Fibroblast of the aortic adventitia (primary cell): ENCODE data around the gene BAG2. TPM values are rescaled to one million over a fixed set of nuclear protein-coding genes. Genes with fewer than 3 reads are reported as not detected.

ENCODE experiments used
- DNase-seq: peaks from one replicate; pipeline ENCODE4 v3.0.0-alpha.2; 2010; ENCODE audit warnings: low read depth
- H3K4me3 ChIP-seq: 2 replicates; pipeline ENCODE4 v1.5.1; 2011; ENCODE audit warnings: low read depth, mild to moderate bottlenecking, control low read depth, low read length, moderate library complexity
- CTCF ChIP-seq: IDR thresholded peaks from 2 replicates; pipeline ENCODE4 v1.5.1; 2011; ENCODE audit warnings: mild to moderate bottlenecking, low read length, control low read depth, inconsistent platforms; ENCODE audit not compliant: insufficient read depth
- total RNA-seq: library from RNA; depleted of rRNA; stranded (reverse); fragments of >200 nt; gene quantifications from 2 replicates; pipeline ENCODE4 v1.2.3, GENCODE V29; 2012; ENCODE audit warnings: low replicate concordance

The BAG2 gene
- total RNA-seq, 1 donor: 24.1 TPM

DNA sequence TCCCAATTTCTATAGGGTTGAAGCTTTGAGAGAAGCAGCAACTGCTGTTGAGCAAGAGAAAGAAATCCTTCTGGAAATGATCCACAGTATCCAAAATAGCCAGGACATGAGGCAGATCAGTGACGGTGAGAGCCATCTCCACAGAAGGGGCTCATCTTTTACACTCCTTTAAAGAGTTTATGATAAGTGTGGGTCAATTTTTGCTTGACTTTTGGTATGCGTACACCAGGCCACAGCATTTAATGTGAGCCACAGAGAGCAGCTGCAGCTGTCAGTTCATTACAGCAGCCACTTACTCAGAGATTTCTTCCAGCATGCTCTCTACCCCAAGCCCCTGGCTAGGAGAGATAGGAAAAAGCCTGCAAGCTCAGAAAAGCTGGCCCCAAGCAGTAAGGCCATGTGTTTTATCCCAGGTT lies 9.9 kb downstream of the BAG2 start:
- TF ChIP-seq CTCF: no peak

DNA sequence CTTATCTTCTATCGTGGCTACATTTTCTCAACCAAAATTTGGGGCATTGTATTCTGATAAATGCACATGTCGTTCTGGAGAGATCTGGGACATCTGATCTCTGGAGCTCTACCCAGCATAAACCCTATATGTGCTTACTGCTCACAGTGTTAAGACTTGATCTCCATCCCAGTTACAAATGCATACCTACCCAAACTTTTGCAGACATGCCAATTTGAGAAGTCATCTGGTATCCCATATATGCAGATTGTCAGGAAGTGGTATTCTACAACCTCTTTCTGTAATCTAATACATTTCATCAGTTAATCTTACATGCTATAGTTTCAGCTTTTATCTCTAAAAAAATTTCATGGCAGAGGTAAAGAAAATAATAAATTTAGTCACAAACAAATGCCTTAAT lies 11.2 kb downstream of the BAG2 start:
- no peak for TF ChIP-seq CTCF
- no peak overlapping the region for H3K4me3 ChIP-seq
- DNase-seq: no peak

More for the DNA sequence above, 9.9 kb downstream of the BAG2 start:
- no peak for DNase-seq
- no peak overlapping the region for H3K4me3 ChIP-seq

- DNase-seq: peak; percentile 75
- peak; percentile 59 for TF ChIP-seq CTCF
- H3K4me3 ChIP-seq: no peak overlapping the region
These were observed 18.0 kb downstream of the BAG2 start for GRCh38 chr6:57190140-57190539.

- peak; percentile 70 for DNase-seq
- TF ChIP-seq CTCF: no peak
These were observed 21.1 kb downstream of the BAG2 start for GRCh38 chr6:57193177-57193576.

DNA sequence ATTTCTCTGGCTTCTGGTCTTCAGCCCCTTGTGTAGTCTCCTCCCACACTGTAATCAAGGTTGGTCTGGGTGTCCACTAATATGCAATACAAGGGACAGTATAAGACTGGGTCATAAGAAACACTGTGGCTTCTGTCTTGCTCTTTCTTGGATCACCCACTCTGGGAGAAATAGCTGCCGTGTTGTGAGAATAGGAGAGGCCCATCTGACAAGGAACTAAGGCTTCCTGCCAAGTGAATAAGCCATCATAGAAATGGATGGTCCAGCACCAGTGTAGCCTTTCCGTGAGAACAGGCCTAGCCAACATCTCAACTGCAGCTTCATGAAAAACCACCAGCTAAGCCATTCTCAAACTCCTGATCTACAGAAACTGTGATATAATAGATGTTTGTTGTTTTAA lies 23.3 kb downstream of the BAG2 start:
- no peak for TF ChIP-seq CTCF

More at GRCh38 chr6:57193177-57193576, 21.1 kb downstream of the BAG2 start:
- H3K4me3 ChIP-seq: no peak overlapping the region

GRCh38 chr6:57198926-57199636 lies 27.0 kb downstream of the BAG2 start:
- no peak overlapping the region for H3K4me3 ChIP-seq
- peak; percentile 34 for DNase-seq
- no peak for TF ChIP-seq CTCF

More for the DNA sequence above, 23.3 kb downstream of the BAG2 start:
- H3K4me3 ChIP-seq: no peak overlapping the region
- DNase-seq: peak; percentile 70

- H3K4me3 ChIP-seq: no peak overlapping the region
- no peak for DNase-seq
- TF ChIP-seq CTCF: no peak
These were observed 29.6 kb downstream of the BAG2 start for GRCh38 chr6:57201718-57202117.
